ENCODE data around the gene PRM1. TPM values are rescaled to one million over a fixed set of nuclear protein-coding genes. Genes with fewer than 3 reads are reported as not detected.

The PRM1 gene
- total and polyA plus RNA-seq, 2 of the 4 experiments (the other 2 are of a cell fraction) = not detected

- Histone ChIP-seq H3K36me3 (ENCODE audit: control insufficient read depth, insufficient read depth, low read length) (no peaks in the 10 kb centered on the region), H2BK5ac (ENCODE audit: low read depth, low read length, poor library complexity, severe bottlenecking) (no peak overlapping the region), H3K27ac (ENCODE audit: insufficient read depth, low read length) (no peak overlapping the region), H3K14ac (replicated peaks; ENCODE audit: low read depth, low read length) (no peak overlapping the region), H4K91ac (ENCODE audit: insufficient read depth, low read depth, low read length) (no peak overlapping the region), H3K79me1 (ENCODE audit: low read depth in 1 of 2, low read length in 2 of 2) (peaks cover 0 to 5% of the 10 kb centered on the region in 2 experiments; a peak in 2 of 4 replicates), H3K9me3 (ENCODE audit: control insufficient read depth, insufficient read depth, low read length) (no peaks in the 10 kb centered on the region), H3K4ac (ENCODE audit: low read depth, low read length) (peak overlapping the region; percentile 32; the same call in 1 of the 2 replicates), H2AFZ (replicated peaks; ENCODE audit: low read length, poor library complexity) (no peak overlapping the region), H3K23ac (ENCODE audit: low read depth, low read length) (no peak overlapping the region), H4K8ac (ENCODE audit: low read depth in 2 of 2, low read length in 2 of 2) (no peak overlapping the region), H3K4me1 (ENCODE audit: control insufficient read depth, insufficient read depth, low read length) (peaks cover 20% of the 10 kb centered on the region), H4K20me1 (ENCODE audit: insufficient read depth, low read length) (no peaks in the 10 kb centered on the region), H3K9ac (ENCODE audit: low read depth, low read length) (no peak overlapping the region), H3K27me3 (ENCODE audit: control insufficient read depth, insufficient read depth, low read length) (no peaks in the 10 kb centered on the region), H2AK9ac (replicated peaks; ENCODE audit: low read depth, low read length, poor library complexity) (no peak overlapping the region), H3K18ac (ENCODE audit: low read depth, low read length) (peak overlapping the region; percentile 58; the same call in 1 of the 2 replicates), H3K4me3 (ENCODE audit: insufficient read depth, low read depth, low read length) (no peak overlapping the region), H3K56ac (ENCODE audit: extremely low read depth, insufficient read depth, low read length) (no peak overlapping the region), H4K5ac (ENCODE audit: low read depth, low read length) (no peak overlapping the region), H2BK15ac (ENCODE audit: low read depth, low read length) (no peak overlapping the region), H2BK20ac (ENCODE audit: low read depth, low read length) (0 out of 2 replicates have a peak overlapping the region, but pooled peaks have one; percentile 15), H3K4me2 (ENCODE audit: low read depth, low read length) (no peak overlapping the region), H2AK5ac (ENCODE audit: low read depth, low read length) (peak overlapping the region; percentile 44), H2BK120ac (ENCODE audit: low read depth, low read length) (no peak overlapping the region), H3K9me1 (ENCODE audit: insufficient read depth, low read length) (peaks cover 16% of the 10 kb centered on the region)
- no peak for DNase-seq
- ChIA-PET CTCF (interaction anchor here (0.7 kb wide), 1 partner anchor 26 kb away, joined by 3 read pairs; no protein-coding TSS in a partner anchor), POLR2A (ENCODE audit: unreplicated experiment) (no interaction called here)
- BruUV-seq (replicated peaks) = no TSS peak
- in situ Hi-C loops (cut with MboI; ENCODE audit: low sequenced_read_pairs) = loop anchor here (5.0 kb wide), 1 partner anchor 48 kb away; no protein-coding TSS in a partner anchor
- intact Hi-C loops (cut with micrococcal nuclease) = no loop called here
- WGBS, 2 experiments (ENCODE audit: extremely low coverage in 2 of 2, insufficient read length in 1 of 2) = no CpG with 5 or more reads among the region's 9 CpGs
- ATAC-seq (ENCODE audit: low read depth) = no peak
- TF ChIP-seq, protein P1, sequence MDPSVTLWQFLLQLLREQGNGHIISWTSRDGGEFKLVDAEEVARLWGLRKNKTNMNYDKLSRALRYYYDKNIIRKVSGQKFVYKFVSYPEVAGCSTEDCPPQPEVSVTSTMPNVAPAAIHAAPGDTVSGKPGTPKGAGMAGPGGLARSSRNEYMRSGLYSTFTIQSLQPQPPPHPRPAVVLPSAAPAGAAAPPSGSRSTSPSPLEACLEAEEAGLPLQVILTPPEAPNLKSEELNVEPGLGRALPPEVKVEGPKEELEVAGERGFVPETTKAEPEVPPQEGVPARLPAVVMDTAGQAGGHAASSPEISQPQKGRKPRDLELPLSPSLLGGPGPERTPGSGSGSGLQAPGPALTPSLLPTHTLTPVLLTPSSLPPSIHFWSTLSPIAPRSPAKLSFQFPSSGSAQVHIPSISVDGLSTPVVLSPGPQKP (IDR thresholded peaks at IDR 0.05; ENCODE audit: borderline replicate concordance, low read depth, low read length) = no peak
- TF ChIP-seq MAFK (IDR thresholded peaks at IDR 0.05; ENCODE audit: low read depth, low read length) (no peak), RAD21 (IDR thresholded peaks at IDR 0.05; ENCODE audit: low read length) (no peak), RCOR1 (IDR thresholded peaks at IDR 0.05; ENCODE audit: insufficient replicate concordance, low read length) (no peak), POLR2A (IDR thresholded peaks at IDR 0.05; ENCODE audit: low read depth, low read length) (no peak), MXI1 (IDR thresholded peaks at IDR 0.05; ENCODE audit: borderline replicate concordance, low read depth, low read length) (no peak), RFX5 (IDR thresholded peaks at IDR 0.05; ENCODE audit: low read depth, low read length) (no peak), CEBPB (IDR thresholded peaks at IDR 0.05; ENCODE audit: low read depth, low read length) (no peak), NFE2L2 (IDR thresholded peaks at IDR 0.05; ENCODE audit: low read depth, low read length) (no peak)
- dilution Hi-C loops (cut with HindIII; ENCODE audit: low sequenced_read_pairs, unreplicated experiment) = no loop called here
These were observed 28.9 kb upstream of the PRM1 start for GRCh38 chr16:11309895-11310633.
